ENCODE measurements around the gene CARD10. TPM values are rescaled to one million over a fixed set of nuclear protein-coding genes. Genes with fewer than 3 reads are reported as not detected.

CARD10 gene
- total RNA-seq, 2 donors from 2014 or later, result 4.2 to 5.8 TPM

GRCh38 chr22:37549704-37550059 lies 30.5 kb upstream of the CARD10 start:
- peak overlapping the region in 1 of 2 donors; percentile 36 for H3K27ac ChIP-seq
- H3K27me3 ChIP-seq, result no peaks in the 10 kb centered on the region
- H3K4me1 ChIP-seq, result peaks cover 0 to 80% of the 10 kb centered on the region in 2 donors
- no peaks in the 10 kb centered on the region for H3K36me3 ChIP-seq
- no peaks in the 10 kb centered on the region for H3K9me3 ChIP-seq
- peak in 1 of 2 donors; percentile 31 for TF ChIP-seq CTCF (IDR thresholded peaks at IDR 0.05)
- H3K4me3 ChIP-seq, result no peak overlapping the region
- no peak for DNase-seq (ENCODE audit: low spot score)

GRCh38 chr22:37547251-37547741 lies 28.1 kb upstream of the CARD10 start:
- H3K36me3 ChIP-seq, result no peaks in the 10 kb centered on the region
- peaks cover 0 to 72% of the 10 kb centered on the region in 2 donors for H3K4me1 ChIP-seq
- no peak for DNase-seq (ENCODE audit: low spot score)
- no peaks in the 10 kb centered on the region for H3K27me3 ChIP-seq
- H3K27ac ChIP-seq, result peak overlapping the region; percentile 84 to 91
- no peaks in the 10 kb centered on the region for H3K9me3 ChIP-seq
- no peak for TF ChIP-seq CTCF (IDR thresholded peaks at IDR 0.05)
- no peak overlapping the region for H3K4me3 ChIP-seq

- Histone ChIP-seq H3K27ac (peak overlapping the region; percentile 84 to 91), H3K9me3 (no peaks in the 10 kb centered on the region), H3K4me3 (peak overlapping the region in 1 of 2 donors; percentile 28), H3K4me1 (peaks cover 0 to 65% of the 10 kb centered on the region in 2 donors), H3K36me3 (no peaks in the 10 kb centered on the region), H3K27me3 (no peaks in the 10 kb centered on the region)
- DNase-seq (ENCODE audit: low spot score), result no peak
- no peak for TF ChIP-seq CTCF (IDR thresholded peaks at IDR 0.05)
Observed at GRCh38 chr22:37546437-37547250, 27.4 kb upstream of the CARD10 start.

GRCh38 chr22:37545703-37546436 lies 26.7 kb upstream of the CARD10 start:
- Histone ChIP-seq H3K27me3 (no peaks in the 10 kb centered on the region), H3K4me3 (peak overlapping the region in 1 of 2 donors; percentile 28), H3K36me3 (no peaks in the 10 kb centered on the region), H3K4me1 (peaks cover 0 to 57% of the 10 kb centered on the region in 2 donors), H3K9me3 (no peaks in the 10 kb centered on the region), H3K27ac (peak overlapping the region; percentile 84 to 91)
- peak; percentile 94 for DNase-seq (ENCODE audit: low spot score)
- no peak for TF ChIP-seq CTCF (IDR thresholded peaks at IDR 0.05)

- Histone ChIP-seq H3K36me3 (no peaks in the 10 kb centered on the region), H3K27me3 (no peaks in the 10 kb centered on the region), H3K9me3 (no peaks in the 10 kb centered on the region), H3K4me3 (peak overlapping the region in 1 of 2 donors; percentile 28), H3K4me1 (peaks cover 0 to 50% of the 10 kb centered on the region in 2 donors), H3K27ac (peak overlapping the region; percentile 84 to 91)
- DNase-seq (ENCODE audit: low spot score), result peak; percentile 80
- TF ChIP-seq CTCF (IDR thresholded peaks at IDR 0.05), result peak; percentile 48 to 82
Observed at GRCh38 chr22:37544955-37545702, 25.9 kb upstream of the CARD10 start.

Data from right atrium auricular region (tissue), 2 donors.